K562 (cell line): ENCODE results near the gene HOTAIR. TPM values are rescaled to one million over a fixed set of nuclear protein-coding genes. Genes with fewer than 3 reads are reported as not detected.

ENCODE experiments used
- CXXC5 ChIP-seq: fragments of 250-450 bp; sonication (Bioruptor Pico); IDR thresholded peaks from 2 replicates; pipeline ENCODE4 v1.8.0; 2022; ENCODE audit warnings: inconsistent platforms, mild to moderate bottlenecking, moderate library complexity
- KDM4B ChIP-seq, 2 experiments: fragments of 450-650 bp in 1 of 2; sonication (generic) in 1 of 2; IDR thresholded peaks; 2 replicates each; pipeline ENCODE4 v1.6.1; 2016 to 2017; ENCODE audit warnings: borderline replicate concordance in 2 of 2, antibody characterized with exemption in 1 of 2, low read depth in 1 of 2, mild to moderate bottlenecking in 1 of 2
- MTA3 ChIP-seq: fragments of 450-650 bp; formaldehyde crosslinking; IDR thresholded peaks from 2 replicates; pipeline ENCODE4 v1.6.1; 2017; ENCODE audit warnings: mild to moderate bottlenecking, borderline replicate concordance
- NCOA6 ChIP-seq: fragments of 450-650 bp; IDR thresholded peaks from 2 replicates; pipeline ENCODE4 v1.6.1; 2017; ENCODE audit warnings: mild to moderate bottlenecking
- RAD21 ChIP-seq, 2 experiments: fragments of 250-450 bp in 1 of 2; fragments of 450-650 bp in 1 of 2; sonication (Bioruptor Pico) in 1 of 2; formaldehyde crosslinking in 1 of 2; IDR thresholded peaks in 1 of 2; conservative IDR thresholded peaks in 1 of 2; 2 replicates each; pipeline versions ENCODE4 v1.4.0 to v1.8.0; 2020 to 2022; ENCODE audit warnings: mild to moderate bottlenecking in 2 of 2, moderate library complexity in 1 of 2
- RNF2 ChIP-seq: sonication (generic); IDR thresholded peaks from 2 replicates; pipeline ENCODE4 v1.6.1; 2016
- SPI1 ChIP-seq: IDR thresholded peaks from 2 replicates; pipeline ENCODE4 v1.6.1; 2011; ENCODE audit warnings: low read depth, low read length, control low read depth, borderline replicate concordance
- YY1 ChIP-seq, 3 experiments: IDR thresholded peaks; 2 replicates each; pipeline ENCODE4 v1.6.1; 2011; ENCODE audit warnings: low read length in 2 of 3, mild to moderate bottlenecking in 2 of 3, moderate library complexity in 2 of 3, borderline replicate concordance in 1 of 3, control low read depth in 1 of 3, low read depth in 1 of 3; ENCODE audit not compliant: insufficient read depth in 3 of 3, insufficient replicate concordance in 2 of 3, control insufficient read depth in 1 of 3, insufficient read length in 1 of 3; ENCODE audit errors: extremely low read depth in 1 of 3
- ZNF121 ChIP-seq: sonication (generic); formaldehyde crosslinking; conservative IDR thresholded peaks from 2 replicates; pipeline ENCODE4 v1.8.0; 2022; ENCODE audit warnings: missing genetic modification reagents
- ZNF436 ChIP-seq: fragments of 250-450, 450-650 bp; sonication (Bioruptor Pico); formaldehyde crosslinking; IDR thresholded peaks from 2 replicates; pipeline ENCODE4 v1.7.0; 2020; ENCODE audit warnings: mild to moderate bottlenecking
- ZNF668 ChIP-seq: fragments of 250-450 bp; sonication (Bioruptor Pico); IDR thresholded peaks from 2 replicates; pipeline ENCODE4 v1.8.0; 2022; ENCODE audit warnings: mild to moderate bottlenecking, inconsistent platforms
- polyA plus RNA-seq, 8 experiments: library from polyadenylated mRNA; depleted of rRNA in 4 of 8; stranded (reverse) in 5 of 8; unstranded in 3 of 8; fragments of >200 nt; fragmentation: Nextera tagmentation in 2 of 8; fragmentation: Illumina TruSeq in 1 of 8; extraction: Ambion mirVana in 2 of 8; extraction: Trizol in 1 of 8; gene quantifications; 2 replicates each; pipeline versions ENCODE4 v1.2.1 to v1.2.3, GENCODE V29; 2011 to 2014; ENCODE audit warnings: inconsistent platforms in 1 of 8, missing spikeins in 1 of 8
- total RNA-seq, 7 experiments: library from RNA; depleted of rRNA in 6 of 7; stranded (reverse); fragments of >200 nt in 6 of 7; fragmentation: Illumina TruSeq in 2 of 7; extraction: Trizol in 2 of 7; gene quantifications; 2 replicates each; pipeline versions ENCODE4 v1.2.1 to v1.2.3, GENCODE V29; 2011 to 2021; ENCODE audit warnings: low replicate concordance in 1 of 7
- TF ChIP-seq, protein P1 (sequence below): sonication (generic); formaldehyde crosslinking; IDR thresholded peaks from 2 replicates; pipeline ENCODE4 v1.8.0; 2022; ENCODE audit warnings: mild to moderate bottlenecking, missing genetic modification reagents
- TF ChIP-seq, protein P2 (sequence below): fragments of 250-450 bp; sonication (Bioruptor Pico); IDR thresholded peaks from 2 replicates; pipeline ENCODE4 v1.4.0; 2020; ENCODE audit warnings: mild to moderate bottlenecking, moderate library complexity
- TF ChIP-seq, protein P3 (sequence below): sonication (generic); formaldehyde crosslinking; IDR thresholded peaks from 2 replicates; pipeline ENCODE4 v1.8.1; 2023; ENCODE audit warnings: mild to moderate bottlenecking, missing genetic modification reagents

HOTAIR gene
- total and polyA plus RNA-seq, 9 of the 15 experiments (the other 6 are each of a cell fraction or from before 2014, with no cell fraction given): 0.04 TPM; not detected in 8

DNA sequence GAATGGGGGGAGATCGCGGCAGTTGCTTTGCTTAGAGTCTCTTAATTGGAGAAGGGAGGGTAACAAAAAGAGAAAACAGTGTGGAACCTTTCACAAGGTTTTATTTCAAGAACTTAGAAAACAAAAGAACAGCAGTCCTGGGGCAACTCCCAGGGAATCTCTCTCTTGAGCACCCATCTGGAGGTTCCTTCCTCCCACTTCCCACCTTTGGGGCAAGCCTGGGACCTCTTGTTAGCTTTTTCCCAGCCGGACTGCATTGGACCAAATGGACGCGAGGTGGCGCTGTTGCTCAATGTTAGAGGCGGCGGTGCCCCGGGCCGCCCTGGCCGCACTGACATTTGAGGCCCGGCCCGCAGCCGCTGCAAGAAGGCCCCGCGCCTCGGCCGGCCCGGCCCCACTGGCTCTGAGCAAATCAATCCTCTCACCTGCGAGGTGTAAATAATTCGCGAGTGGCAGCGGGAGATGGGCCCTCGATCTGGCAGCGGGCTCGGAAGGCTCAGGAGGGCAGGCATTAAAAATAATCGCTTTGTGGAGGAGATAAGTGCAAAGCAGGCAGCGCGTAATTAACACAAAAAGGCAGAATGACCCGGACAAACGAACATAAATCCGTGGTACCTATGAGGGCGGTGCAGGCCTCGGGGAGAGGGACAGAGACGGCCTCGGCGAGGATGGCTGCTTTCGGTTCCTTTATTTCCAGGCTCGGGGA is 31.3 kb upstream of the HOTAIR start (continued):
- TF ChIP-seq, protein P1, sequence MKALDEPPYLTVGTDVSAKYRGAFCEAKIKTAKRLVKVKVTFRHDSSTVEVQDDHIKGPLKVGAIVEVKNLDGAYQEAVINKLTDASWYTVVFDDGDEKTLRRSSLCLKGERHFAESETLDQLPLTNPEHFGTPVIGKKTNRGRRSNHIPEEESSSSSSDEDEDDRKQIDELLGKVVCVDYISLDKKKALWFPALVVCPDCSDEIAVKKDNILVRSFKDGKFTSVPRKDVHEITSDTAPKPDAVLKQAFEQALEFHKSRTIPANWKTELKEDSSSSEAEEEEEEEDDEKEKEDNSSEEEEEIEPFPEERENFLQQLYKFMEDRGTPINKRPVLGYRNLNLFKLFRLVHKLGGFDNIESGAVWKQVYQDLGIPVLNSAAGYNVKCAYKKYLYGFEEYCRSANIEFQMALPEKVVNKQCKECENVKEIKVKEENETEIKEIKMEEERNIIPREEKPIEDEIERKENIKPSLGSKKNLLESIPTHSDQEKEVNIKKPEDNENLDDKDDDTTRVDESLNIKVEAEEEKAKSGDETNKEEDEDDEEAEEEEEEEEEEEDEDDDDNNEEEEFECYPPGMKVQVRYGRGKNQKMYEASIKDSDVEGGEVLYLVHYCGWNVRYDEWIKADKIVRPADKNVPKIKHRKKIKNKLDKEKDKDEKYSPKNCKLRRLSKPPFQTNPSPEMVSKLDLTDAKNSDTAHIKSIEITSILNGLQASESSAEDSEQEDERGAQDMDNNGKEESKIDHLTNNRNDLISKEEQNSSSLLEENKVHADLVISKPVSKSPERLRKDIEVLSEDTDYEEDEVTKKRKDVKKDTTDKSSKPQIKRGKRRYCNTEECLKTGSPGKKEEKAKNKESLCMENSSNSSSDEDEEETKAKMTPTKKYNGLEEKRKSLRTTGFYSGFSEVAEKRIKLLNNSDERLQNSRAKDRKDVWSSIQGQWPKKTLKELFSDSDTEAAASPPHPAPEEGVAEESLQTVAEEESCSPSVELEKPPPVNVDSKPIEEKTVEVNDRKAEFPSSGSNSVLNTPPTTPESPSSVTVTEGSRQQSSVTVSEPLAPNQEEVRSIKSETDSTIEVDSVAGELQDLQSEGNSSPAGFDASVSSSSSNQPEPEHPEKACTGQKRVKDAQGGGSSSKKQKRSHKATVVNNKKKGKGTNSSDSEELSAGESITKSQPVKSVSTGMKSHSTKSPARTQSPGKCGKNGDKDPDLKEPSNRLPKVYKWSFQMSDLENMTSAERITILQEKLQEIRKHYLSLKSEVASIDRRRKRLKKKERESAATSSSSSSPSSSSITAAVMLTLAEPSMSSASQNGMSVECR (CRISPR knock-in tag): no peak
- TF ChIP-seq RNF2: no peak
- TF ChIP-seq RAD21 (CRISPR knock-in tag; conservative IDR thresholded peaks at IDR 0.05 in 1 of 2, IDR thresholded peaks at IDR 0.05 in 1 of 2): peak; percentile 96 to 98
- no peak for TF ChIP-seq ZNF121 (CRISPR knock-in tag)
- TF ChIP-seq, protein P2, sequence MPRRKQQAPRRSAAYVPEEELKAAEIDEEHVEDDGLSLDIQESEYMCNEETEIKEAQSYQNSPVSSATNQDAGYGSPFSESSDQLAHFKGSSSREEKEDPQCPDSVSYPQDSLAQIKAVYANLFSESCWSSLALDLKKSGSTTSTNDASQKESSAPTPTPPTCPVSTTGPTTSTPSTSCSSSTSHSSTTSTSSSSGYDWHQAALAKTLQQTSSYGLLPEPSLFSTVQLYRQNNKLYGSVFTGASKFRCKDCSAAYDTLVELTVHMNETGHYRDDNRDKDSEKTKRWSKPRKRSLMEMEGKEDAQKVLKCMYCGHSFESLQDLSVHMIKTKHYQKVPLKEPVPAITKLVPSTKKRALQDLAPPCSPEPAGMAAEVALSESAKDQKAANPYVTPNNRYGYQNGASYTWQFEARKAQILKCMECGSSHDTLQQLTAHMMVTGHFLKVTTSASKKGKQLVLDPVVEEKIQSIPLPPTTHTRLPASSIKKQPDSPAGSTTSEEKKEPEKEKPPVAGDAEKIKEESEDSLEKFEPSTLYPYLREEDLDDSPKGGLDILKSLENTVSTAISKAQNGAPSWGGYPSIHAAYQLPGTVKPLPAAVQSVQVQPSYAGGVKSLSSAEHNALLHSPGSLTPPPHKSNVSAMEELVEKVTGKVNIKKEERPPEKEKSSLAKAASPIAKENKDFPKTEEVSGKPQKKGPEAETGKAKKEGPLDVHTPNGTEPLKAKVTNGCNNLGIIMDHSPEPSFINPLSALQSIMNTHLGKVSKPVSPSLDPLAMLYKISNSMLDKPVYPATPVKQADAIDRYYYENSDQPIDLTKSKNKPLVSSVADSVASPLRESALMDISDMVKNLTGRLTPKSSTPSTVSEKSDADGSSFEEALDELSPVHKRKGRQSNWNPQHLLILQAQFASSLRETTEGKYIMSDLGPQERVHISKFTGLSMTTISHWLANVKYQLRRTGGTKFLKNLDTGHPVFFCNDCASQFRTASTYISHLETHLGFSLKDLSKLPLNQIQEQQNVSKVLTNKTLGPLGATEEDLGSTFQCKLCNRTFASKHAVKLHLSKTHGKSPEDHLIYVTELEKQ: no peak
- TF ChIP-seq KDM4B (IDR thresholded peaks at IDR 0.05; ENCODE audit: borderline replicate concordance in 2 of 2, low read depth in 1 of 2): 0 out of 4 replicates have a peak, but pooled peaks of 1 of the 2 experiments have one; percentile 65
- peak in 1 of 3 experiments; percentile 15 for TF ChIP-seq YY1 (IDR thresholded peaks at IDR 0.05; ENCODE audit: borderline replicate concordance in 1 of 3, control insufficient read depth in 1 of 3, extremely low read depth in 1 of 3, insufficient read depth in 3 of 3, insufficient read length in 1 of 3, insufficient replicate concordance in 2 of 3, low read depth in 1 of 3, low read length in 2 of 3)
- TF ChIP-seq NCOA6: no peak
- TF ChIP-seq, protein P3, sequence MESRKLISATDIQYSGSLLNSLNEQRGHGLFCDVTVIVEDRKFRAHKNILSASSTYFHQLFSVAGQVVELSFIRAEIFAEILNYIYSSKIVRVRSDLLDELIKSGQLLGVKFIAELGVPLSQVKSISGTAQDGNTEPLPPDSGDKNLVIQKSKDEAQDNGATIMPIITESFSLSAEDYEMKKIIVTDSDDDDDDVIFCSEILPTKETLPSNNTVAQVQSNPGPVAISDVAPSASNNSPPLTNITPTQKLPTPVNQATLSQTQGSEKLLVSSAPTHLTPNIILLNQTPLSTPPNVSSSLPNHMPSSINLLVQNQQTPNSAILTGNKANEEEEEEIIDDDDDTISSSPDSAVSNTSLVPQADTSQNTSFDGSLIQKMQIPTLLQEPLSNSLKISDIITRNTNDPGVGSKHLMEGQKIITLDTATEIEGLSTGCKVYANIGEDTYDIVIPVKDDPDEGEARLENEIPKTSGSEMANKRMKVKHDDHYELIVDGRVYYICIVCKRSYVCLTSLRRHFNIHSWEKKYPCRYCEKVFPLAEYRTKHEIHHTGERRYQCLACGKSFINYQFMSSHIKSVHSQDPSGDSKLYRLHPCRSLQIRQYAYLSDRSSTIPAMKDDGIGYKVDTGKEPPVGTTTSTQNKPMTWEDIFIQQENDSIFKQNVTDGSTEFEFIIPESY (CRISPR knock-in tag): peak; percentile 88
- TF ChIP-seq MTA3: peak; percentile 17; the same call in 1 of the 2 replicates
- TF ChIP-seq CXXC5 (CRISPR knock-in tag): peak; percentile 52; the same call in 1 of the 2 replicates
- TF ChIP-seq ZNF436 (CRISPR knock-in tag): no peak
- peak; percentile 70; the same call in 1 of the 2 replicates for TF ChIP-seq SPI1
- no peak for TF ChIP-seq ZNF668 (CRISPR knock-in tag)
